HG03103 (cell line): Measurements from ENCODE around the gene HTT-AS.
A peak's percentile ranks its signal among the peaks of the same experiment; 100 is the strongest.
"Not testable (repeated sequence)": the region's sequence is repeated elsewhere in the genome, so short reads cannot be mapped to it uniquely, and the experiment has no call there.

Experiments
- ATAC-seq: cut with Tn5 transposase; IDR thresholded peaks from one replicate; pipeline ENCODE4 v1.9.1; 2021; ENCODE audit warnings: low read depth; ENCODE audit not compliant: unreplicated experiment

The HTT-AS gene

DNA sequence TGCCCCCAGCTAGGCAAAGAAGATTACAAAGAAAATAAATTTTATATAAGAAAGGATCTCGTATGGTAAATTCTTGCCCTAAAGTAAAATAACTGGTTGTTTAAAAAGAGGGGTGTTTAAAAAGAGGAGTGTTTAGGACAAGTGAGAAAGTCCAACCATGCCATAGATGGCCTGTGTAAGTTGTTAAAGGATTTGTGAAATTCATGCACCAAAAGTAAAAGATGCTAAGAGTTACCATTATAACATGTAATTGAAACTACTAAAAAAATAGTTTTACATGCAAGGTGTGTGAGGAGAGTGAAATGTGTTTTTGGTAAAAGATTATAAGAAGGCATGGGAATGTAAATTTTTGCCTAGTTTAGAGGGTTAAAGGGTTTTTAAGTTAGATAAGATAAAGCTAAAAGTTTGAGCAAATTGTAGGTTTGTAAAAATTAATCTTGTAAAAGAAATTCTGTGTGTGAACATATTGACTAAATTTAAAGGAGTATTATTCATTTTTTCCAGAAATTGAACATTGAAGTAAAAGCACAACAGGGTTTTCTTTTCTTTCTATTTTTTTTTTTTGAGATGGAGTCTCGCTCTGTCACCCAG, 20.1 kb downstream of the HTT-AS start:
- no peak for ATAC-seq

- ATAC-seq = not testable (repeated sequence)
Measured at GRCh38 chr4:3051141-3051897, 23.0 kb downstream of the HTT-AS start.

- peak; percentile 85 for ATAC-seq
Measured at GRCh38 chr4:3047464-3048286, 26.7 kb downstream of the HTT-AS start.

DNA sequence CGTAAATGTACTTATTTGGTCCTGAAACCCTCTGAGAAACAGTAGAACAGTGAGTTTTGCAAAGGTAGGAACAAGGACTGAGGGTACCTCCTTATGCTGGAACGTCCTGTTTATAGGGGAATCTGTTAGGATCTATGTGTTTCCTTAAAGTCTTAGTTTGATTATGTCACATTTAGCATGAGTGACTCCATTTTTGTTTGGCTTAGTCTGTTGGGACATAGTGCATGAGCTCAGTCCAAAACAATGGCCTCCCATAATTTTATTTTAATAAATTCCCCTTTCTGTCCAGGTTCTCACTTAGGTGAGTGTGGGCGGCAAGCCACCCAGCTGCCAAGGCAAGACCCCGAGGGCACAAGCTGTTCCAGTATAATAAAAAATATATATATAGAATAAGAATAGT, 27.7 kb downstream of the HTT-AS start:
- no peak for ATAC-seq

GRCh38 chr4:3046162-3046561, 28.2 kb downstream of the HTT-AS start:
- no peak for ATAC-seq

DNA sequence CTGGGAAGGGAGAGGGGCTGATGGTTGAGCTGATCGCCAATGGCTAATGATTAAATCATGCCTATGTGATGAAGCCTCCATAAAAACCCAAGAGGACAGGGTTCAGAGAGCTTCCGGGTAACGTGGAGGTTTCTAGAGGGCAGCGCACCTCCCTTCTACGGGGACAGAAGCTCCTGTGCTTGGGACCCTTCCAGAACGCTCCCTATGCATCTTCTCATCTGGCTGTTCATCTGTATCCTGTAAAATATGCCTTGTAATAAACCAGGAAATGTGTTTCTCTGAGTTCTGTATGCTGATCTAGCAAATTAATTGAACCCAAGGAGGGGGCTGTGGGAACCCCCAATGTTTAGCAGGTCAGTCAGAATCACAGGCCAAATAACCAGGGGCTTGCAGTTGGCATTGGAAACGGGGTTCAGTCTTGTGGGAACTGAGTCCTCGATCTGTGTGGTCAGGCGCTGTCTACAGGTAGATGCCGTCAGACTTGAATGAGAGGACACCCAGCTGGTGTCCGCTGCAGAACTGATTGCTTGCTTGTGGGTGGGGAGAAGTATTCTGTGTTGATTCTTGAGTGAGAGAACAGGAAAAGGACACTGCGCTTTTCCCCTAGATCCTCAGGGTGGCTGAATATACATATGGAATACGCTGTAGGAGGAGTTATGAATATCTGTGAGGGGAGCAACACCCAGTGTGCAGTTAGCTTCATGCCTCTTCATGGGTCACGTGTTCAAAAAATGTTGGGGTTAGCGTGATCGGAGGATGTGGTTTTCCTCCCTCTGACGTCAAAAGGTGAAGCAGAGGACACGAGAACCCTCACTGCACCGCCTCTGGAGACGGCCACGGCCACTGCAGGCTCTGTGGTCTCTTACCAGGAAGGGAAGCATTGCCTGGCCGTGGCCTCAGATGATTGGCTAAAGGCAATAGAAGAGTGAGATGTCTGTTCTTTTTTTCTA, 29.2 kb downstream of the HTT-AS start:
- no peak for ATAC-seq

DNA sequence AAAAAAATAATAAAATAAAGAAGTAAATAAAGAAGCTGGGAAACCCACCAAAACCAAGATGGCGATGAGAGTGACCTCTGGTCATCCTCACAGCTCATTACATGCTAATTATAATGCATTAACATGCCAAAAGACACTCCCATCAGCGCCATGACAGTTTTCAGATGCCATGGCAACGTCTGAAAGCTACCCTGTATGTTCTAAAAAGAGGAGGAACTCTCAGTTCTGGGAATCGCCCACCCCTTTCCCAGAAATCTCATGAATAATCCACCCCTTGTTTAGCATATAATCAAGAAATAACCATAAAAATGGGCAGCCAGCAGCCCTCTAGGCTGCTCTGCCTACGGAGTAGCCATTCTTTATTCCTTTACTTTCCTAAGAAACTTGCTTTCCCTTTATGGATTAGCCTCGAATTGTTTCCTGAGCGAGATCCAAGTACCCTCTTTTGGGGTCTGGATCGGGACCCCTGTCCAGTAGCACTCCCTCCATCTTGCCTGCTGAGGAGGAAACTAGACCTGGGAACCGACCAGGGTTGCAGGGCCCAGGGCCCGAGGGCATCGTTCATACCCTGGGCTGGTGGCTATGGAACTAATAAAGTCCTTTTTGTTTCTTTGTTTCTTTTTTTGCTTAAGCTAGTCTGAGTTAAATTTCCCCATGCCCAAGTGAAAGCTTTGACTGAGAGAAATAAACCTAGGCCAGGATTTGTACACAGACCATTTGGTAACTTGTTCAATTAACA, 30.9 kb downstream of the HTT-AS start:
- ATAC-seq = no peak

DNA sequence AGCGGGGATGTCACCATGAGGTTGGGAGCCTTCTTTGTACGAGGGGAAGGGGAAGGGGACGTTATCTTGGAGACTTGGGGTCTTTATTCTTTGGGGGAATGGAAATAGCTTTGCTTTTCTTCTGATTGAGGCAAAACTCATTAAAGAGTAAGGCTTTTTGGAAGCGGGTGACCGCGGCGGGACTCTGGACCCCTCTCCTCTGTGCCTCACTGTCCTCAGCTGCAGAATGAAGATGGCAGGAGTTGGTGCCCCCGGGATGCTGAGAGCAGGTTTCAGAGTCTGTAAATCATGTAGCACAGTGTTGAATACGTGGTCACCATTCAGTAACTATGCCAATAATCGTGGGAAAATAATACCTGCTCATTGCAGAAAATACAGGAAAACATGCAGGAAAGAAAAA, 32.1 kb downstream of the HTT-AS start:
- no peak for ATAC-seq

DNA sequence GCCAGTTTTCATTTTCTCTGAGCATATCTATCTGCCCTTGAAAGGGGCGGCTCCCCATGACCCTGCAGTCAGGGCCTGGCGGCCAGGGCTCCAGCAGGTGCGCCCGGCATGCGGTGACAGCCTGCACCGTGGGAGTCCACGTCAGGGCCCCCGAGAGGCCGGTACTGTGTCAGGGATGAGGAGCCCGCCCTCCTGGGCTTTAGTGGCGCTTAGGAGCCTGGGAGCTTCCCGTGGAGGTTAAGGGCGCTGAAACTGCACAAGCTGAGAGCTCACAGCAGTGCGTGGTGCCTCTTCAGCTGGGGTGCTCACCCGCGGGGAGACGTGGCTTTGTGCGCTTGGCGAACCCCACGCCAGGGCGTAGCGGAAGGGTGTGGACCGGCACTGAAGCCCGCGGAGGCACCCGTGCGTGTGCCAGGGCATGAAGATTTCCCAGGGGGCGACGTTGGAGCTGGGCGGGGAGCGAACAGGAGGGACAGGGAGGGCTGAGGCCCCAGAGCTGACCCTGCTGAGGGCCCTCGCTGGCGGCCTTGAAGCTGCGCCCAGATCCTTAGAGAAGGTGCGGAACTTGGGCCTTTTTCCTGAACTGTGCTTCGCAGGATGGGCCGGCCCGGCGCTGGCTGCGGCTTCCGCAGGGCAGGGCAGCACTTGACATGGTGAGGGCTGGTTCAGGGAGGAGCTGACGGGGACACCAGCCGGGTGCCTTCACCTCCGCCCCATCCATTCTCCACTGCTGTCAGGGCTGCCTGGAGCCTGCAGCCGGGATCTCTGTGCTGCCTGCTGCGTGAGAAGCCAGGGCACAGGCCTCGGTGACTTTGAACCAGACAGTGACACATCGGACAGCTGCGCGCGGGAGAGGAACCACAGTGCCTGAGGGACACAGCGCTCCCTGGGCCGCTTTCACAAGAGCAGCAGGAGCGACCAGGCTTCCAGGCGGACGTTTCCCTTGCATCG, 32.9 kb downstream of the HTT-AS start:
- no peak for ATAC-seq

DNA sequence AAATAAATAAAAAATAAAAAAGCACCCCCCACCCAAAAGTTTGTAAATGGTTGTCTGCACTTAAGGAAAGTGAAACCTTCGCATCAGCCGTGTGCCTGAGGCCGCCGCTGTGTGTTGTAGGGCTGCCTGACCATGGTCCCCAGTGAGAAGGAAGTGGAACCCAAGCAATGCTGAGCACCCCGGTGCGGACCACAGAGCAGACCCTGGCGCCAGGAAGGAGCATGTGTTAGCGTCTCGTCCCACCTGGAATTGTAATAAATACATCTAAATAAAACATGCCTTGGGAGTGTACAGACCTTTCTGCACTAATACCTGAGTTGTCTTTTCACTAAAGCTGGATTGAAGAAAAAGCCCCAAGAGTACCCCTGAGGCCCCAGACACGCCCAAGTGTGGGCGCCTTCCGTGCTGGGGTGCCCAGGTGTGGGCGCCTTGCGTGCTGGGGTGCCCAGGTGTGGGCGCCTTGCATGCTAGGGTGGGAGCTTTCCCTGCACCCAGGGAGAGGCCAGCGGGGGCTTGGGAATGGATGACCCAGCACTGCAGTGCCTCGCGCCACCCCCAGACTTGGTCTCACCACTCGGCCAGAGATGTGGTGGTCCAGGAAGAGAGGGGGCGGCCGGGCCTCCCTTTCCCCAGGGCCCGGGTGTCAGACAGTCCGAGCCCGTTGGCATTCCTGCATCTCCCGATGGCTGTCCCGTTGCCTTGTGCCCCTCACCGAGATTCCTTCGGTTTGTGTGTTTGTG, 33.7 kb downstream of the HTT-AS start:
- ATAC-seq = peak; percentile 44

DNA sequence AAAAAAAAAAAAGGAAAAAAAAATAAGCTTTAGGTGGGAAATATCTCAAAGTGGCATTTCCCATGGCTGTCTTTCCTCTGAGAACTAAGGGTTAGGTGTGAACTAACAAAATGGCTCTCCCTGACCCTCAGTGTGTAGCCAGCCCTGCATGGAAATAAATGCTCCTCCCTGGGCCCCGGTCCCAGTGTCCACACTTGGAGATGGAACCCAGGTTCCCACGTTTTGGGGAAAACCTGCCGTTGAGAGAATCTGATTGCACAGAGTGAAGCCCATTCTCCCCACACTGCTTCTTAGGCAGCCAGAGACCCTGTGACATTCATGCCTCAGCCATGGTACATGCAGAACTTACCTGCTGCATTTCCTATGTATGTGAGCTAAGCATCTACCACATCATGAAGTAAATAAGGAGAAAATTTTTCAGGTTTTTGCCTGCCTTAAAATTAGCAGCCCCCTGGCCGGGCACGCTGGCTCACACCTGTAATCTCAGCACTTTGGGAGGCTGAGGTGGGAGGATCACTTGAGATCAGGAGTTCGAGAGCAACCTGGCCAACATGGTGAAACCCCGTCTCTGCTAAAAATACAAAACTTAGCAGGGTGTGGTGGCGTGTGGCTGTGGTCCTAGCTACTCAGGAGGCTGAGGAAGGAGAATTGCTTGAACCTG, 34.5 kb downstream of the HTT-AS start:
- ATAC-seq = peak; percentile 8

DNA sequence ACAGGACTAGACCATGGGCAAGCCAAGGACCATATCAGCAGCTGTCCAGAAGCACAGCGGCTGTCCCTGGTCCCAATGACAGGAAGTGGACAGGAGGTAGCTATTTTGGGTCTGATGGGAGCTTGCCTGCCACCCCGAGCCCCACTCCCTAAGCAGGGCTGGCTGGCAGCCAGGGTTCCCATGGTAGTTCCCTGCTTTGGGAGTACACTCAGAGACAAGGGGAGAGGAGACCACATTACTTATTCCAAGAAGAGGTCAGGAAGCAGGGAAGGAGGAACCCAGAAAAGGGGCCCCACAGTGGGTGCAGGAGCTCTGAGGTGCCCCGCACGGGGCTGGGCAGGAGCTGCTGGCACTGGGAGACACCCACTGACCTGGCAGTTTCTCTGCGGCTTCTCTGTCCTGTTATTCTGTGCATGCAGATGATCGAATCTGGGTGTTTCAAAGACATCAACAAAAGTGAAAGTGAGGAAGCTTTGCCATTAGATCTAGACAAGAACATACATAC, 36.3 kb downstream of the HTT-AS start:
- ATAC-seq = no peak

GRCh38 chr4:3036131-3036952, 38.0 kb downstream of the HTT-AS start:
- ATAC-seq = no peak

DNA sequence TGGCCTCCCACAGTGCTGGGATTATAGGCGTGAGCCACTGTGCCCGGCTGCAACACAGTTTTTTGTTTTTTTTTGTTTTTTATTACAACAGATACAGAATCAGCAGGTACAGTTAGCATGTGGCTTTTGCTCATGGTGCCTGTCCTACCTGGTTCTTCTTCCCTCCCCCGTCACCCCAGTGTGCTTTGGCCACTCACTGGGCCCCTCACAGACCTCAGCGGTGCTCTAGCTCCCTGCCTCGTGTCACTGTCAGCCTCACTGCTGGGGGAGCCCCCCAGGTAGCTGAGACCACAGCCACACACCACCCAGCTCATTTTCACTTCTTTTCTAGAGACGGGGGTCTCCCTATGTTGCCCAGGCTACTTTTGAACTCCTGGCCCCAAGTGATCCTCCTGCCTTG, 38.7 kb downstream of the HTT-AS start:
- ATAC-seq = no peak

- no peak for ATAC-seq
Measured at GRCh38 chr4:3035249-3035648, 39.1 kb downstream of the HTT-AS start.

GRCh38 chr4:3034231-3034630, 40.1 kb downstream of the HTT-AS start:
- ATAC-seq = no peak
